Neural crest cell (in vitro differentiated cells): Measurements from ENCODE around the gene STK24. TPM values are rescaled to one million over a fixed set of nuclear protein-coding genes. Genes with fewer than 3 reads are reported as not detected.
A peak's percentile ranks its signal among the peaks of the same experiment; 100 is the strongest.

Experiments used
- DNase-seq: peaks from one replicate; pipeline ENCODE4 v3.0.0; 2021; ENCODE audit warnings: low read depth, mixed read lengths, low spot score
- H3K27ac Mint-ChIP-seq: one replicate; pipeline ENCODE4 v1.8.0; 2021; ENCODE audit warnings: mild to moderate bottlenecking, mixed read lengths; ENCODE audit not compliant: unreplicated experiment
- H3K27me3 Mint-ChIP-seq: 2 replicates; pipeline ENCODE4 v1.8.0; 2021; ENCODE audit warnings: low read depth, mild to moderate bottlenecking, mixed read lengths
- H3K36me3 Mint-ChIP-seq: 2 replicates; pipeline ENCODE4 v1.8.0; 2021; ENCODE audit warnings: low read depth, mild to moderate bottlenecking, mixed read lengths
- H3K4me1 Mint-ChIP-seq: 2 replicates; pipeline ENCODE4 v1.8.0; 2021; ENCODE audit warnings: mixed read lengths
- H3K4me3 Mint-ChIP-seq: one replicate; pipeline ENCODE4 v1.8.0; 2021; ENCODE audit warnings: mild to moderate bottlenecking, mixed read lengths
- H3K9me3 Mint-ChIP-seq: 2 replicates; pipeline ENCODE4 v1.8.0; 2021; ENCODE audit warnings: mixed read lengths
- total RNA-seq: library from RNA; stranded (reverse); gene quantifications from 2 replicates; pipeline ENCODE4 v1.2.1, GENCODE V29; 2021
- TF ChIP-seq, protein P1 (sequence below): fragments of 200-600 bp; sonication (generic); conservative IDR thresholded peaks from 2 replicates; pipeline ENCODE4 v1.5.0; 2021; ENCODE audit warnings: antibody characterized with exemption, mild to moderate bottlenecking

The STK24 gene
- total RNA-seq, 1 donor from 2014 or later: 114 TPM

DNA sequence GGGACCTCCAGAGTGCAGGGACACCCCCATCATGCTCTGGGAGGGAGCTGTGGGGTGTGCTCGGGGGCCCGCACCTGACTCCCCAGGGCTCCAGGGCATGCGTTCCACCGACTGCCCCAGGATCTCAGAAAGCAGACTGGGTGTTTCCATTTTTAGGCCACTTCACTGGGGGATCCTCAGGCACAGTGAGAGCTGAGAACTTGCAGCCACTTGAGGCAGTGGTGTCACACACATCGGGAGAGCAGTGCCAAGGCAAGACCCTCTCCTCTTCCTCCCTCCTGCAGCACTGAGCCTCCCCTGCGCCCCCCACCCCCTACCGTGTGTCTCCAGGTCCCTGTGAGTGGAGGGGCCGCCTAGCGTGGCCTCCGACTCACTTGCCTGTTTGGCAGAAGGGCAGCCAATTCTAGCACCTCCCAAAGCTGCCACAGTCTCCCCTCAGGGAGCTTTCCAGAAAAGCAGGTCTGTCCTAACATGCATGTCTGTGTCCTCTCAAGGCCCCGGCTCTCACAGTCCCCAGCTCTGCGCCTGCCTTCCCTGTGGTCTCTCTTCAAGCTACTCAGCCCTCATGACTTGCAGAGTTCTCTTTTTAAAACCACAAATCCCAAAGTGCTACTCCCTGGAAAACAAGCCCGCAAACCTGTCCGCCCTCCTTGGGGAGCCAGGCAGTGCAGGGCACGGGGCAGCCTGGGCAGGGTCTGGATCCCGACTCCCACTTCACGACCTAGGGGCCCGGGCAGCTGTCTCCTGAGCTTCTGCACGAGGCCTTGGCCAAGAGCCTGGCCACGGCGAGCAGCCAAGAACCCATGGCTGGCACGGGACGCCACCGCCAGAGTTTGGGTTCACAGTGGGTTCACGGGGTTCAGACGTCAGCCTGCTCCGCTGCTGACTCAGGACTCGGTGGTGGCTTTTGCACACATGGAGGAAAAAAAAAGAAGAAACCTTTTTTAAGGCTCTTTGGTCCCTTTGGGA, 94.1 kb downstream of the STK24 start:
- Mint-ChIP-seq H3K27ac (no peak overlapping the region), H3K36me3 (peaks cover 2% of the 10 kb centered on the region), H3K27me3 (no peaks in the 10 kb centered on the region), H3K4me3 (no peak overlapping the region), H3K4me1 (peaks cover 66% of the 10 kb centered on the region), H3K9me3 (no peaks in the 10 kb centered on the region)
- TF ChIP-seq, protein P1, sequence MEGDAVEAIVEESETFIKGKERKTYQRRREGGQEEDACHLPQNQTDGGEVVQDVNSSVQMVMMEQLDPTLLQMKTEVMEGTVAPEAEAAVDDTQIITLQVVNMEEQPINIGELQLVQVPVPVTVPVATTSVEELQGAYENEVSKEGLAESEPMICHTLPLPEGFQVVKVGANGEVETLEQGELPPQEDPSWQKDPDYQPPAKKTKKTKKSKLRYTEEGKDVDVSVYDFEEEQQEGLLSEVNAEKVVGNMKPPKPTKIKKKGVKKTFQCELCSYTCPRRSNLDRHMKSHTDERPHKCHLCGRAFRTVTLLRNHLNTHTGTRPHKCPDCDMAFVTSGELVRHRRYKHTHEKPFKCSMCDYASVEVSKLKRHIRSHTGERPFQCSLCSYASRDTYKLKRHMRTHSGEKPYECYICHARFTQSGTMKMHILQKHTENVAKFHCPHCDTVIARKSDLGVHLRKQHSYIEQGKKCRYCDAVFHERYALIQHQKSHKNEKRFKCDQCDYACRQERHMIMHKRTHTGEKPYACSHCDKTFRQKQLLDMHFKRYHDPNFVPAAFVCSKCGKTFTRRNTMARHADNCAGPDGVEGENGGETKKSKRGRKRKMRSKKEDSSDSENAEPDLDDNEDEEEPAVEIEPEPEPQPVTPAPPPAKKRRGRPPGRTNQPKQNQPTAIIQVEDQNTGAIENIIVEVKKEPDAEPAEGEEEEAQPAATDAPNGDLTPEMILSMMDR: peak; percentile 28
- DNase-seq: no peak

DNA sequence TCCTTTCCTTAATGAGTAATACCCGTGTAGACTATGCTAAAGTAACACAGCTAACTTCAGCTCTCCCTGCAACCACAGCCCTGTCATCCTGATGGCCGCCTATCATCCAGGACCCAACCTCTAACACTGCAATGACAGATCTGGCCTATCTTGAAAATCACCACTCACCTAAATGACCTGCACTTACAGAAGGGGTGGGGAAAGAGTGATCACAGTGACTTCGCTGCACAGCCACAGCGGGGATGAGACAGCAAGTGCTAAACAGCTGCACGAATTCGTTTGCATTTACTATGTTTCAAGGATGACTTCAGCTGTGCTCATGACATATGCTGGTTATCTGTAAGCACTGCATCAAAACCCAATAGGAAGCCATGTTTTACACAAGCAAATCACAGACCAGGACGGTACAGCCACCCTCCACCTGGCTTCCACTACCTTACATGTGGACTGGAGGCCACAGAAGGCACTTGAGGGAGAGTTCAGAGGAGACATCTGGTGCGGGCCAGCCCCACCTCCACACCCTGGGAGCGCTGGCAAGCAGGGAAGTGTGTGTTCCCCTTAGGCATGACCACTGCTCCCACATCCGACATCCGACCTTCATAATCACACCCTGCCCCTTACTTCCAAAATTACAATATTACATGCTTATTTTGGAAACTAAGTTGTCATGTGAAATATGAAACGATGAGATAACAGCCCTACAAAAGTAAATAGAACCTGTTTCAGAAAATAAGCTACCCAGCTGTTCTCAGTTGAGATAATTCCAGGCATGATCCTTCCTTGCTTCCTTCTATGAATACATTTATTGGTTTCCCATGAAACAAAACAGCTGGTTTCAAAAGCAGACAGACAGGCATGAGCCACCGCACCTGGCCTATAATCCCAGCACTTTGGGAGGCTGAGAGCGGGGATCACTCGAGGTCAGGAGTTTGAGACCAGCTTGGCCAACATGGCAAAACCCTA, 95.7 kb downstream of the STK24 start:
- no peaks in the 10 kb centered on the region for H3K27me3 Mint-ChIP-seq
- TF ChIP-seq, protein P1: no peak
- H3K4me1 Mint-ChIP-seq: peaks cover 72% of the 10 kb centered on the region
- H3K36me3 Mint-ChIP-seq: peaks cover 2% of the 10 kb centered on the region
- H3K4me3 Mint-ChIP-seq: no peak overlapping the region
- no peak for DNase-seq
- no peaks in the 10 kb centered on the region for H3K9me3 Mint-ChIP-seq
- no peak overlapping the region for H3K27ac Mint-ChIP-seq

DNA sequence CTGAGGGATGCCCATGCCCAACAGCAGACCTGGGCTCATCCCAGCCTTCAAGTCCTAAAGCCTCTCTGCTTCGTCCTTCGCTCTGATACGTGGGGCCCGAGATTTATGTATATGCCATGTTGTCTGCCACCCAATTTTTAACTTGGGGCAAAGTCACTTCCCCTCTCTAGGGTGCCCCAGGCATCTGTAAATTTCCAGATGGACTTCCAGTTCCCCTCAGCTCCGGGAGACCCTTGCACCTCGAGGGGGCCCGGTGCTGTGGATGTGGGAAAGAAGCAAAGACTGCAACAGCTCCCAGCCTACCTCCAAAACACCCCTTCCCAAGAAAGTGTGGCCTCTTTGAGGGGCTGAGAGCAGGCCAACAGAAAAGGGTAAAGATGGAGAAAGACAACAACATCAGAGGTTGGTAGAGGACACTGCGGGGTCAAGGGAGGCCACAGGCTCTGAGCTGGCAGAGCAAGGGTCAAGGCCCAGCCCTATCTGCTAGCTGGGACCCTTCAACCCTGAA, 97.4 kb downstream of the STK24 start:
- H3K4me3 Mint-ChIP-seq: no peak overlapping the region
- no peaks in the 10 kb centered on the region for H3K9me3 Mint-ChIP-seq
- no peak overlapping the region for H3K27ac Mint-ChIP-seq
- H3K4me1 Mint-ChIP-seq: peaks cover 70% of the 10 kb centered on the region
- H3K27me3 Mint-ChIP-seq: no peaks in the 10 kb centered on the region
- TF ChIP-seq, protein P1: no peak
- H3K36me3 Mint-ChIP-seq: peaks cover 2% of the 10 kb centered on the region
- DNase-seq: no peak

DNA sequence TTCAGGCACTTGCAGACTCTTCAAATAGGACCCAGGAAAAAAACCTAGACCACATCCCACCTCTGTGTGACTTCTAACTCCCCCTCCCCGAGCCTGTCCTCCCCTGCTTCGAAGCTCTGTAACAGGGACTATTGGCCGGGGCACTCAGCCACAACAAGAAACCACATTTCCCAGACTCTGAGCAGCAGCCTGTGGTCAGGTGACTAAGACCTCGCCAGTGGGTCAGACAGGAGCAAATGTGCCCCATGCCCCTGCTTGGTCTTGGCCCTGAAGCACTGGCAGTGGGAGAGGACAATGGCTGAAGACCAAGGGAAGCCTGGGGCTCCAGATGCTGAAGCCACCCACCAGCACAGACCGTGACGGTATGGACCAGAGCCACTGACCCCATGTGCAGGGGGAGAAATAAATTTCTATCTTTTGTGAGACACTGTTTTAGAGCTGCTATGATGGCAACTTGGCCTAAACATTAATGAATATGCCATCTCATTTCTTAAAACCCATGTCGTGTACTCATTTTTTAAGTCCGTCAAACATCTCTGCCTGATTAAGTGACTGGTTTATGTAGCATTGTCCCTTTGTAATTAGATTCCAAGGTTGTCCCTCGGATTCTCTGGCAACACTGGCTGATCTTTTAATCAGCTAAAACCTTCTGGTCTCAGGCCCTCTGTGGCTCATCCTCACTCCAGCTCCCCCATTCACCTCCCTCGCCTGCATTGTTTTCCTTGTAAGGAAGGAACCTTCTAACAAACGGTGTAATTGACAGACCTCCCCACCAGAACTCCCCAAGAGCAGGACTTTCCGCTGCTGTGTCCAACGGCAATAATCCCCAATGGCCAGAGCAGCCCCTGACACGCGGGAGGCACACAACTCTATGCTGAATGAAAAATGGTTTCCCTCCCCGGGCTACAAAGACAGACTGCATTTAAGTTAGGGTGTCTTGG, 98.4 kb downstream of the STK24 start:
- Mint-ChIP-seq H3K27ac (no peak overlapping the region), H3K27me3 (no peaks in the 10 kb centered on the region), H3K36me3 (peaks cover 2% of the 10 kb centered on the region), H3K4me3 (peak overlapping the region; percentile 64), H3K9me3 (no peaks in the 10 kb centered on the region), H3K4me1 (peaks cover 59% of the 10 kb centered on the region)
- no peak for DNase-seq
- TF ChIP-seq, protein P1: no peak
